NOMO-1 (cell line): ENCODE results near the gene COG4.
"Not testable (repeated sequence)": the region's sequence is repeated elsewhere in the genome, so short reads cannot be mapped to it uniquely, and the experiment has no call there.

Source experiments
- DNase-seq, 2 experiments: peaks; one replicate each; lab custom pipeline; 2025; ENCODE audit not compliant: unreplicated experiment in 2 of 2; lab: John Stamatoyannopoulos, UW

Gene COG4

GRCh38 chr16:70523076-70523742 is at the start of gene COG4:
Gene COG4, minus strand, starts transcription at chr16:70523554. Its CDS starts 11 bp downstream, at chr16:70523543.
- DNase-seq, result peak; percentile 81 to 88

GRCh38 chr16:70572926-70573270 is 49.5 kb upstream of the COG4 start:
- no peak for DNase-seq

GRCh38 chr16:70572050-70572925 is 48.9 kb upstream of the COG4 start:
- no peak for DNase-seq

GRCh38 chr16:70571623-70572022 is 48.3 kb upstream of the COG4 start:
- no peak for DNase-seq

GRCh38 chr16:70570967-70571570 is 47.7 kb upstream of the COG4 start:
- DNase-seq, result no peak

GRCh38 chr16:70569752-70570151 is 46.4 kb upstream of the COG4 start:
- no peak for DNase-seq

GRCh38 chr16:70568601-70569237 is 45.4 kb upstream of the COG4 start:
- DNase-seq, result no peak

GRCh38 chr16:70565053-70565452 is 41.7 kb upstream of the COG4 start:
- no peak for DNase-seq

GRCh38 chr16:70563636-70564035 is 40.3 kb upstream of the COG4 start:
- DNase-seq, result no peak

GRCh38 chr16:70561623-70562022 is 38.3 kb upstream of the COG4 start:
- DNase-seq, result no peak

GRCh38 chr16:70556063-70556462 is 32.7 kb upstream of the COG4 start:
- no peak for DNase-seq

GRCh38 chr16:70553645-70554044 is 30.3 kb upstream of the COG4 start:
- DNase-seq, result no peak

GRCh38 chr16:70552675-70553074 is 29.3 kb upstream of the COG4 start:
- no peak for DNase-seq

- no peak for DNase-seq
These were observed 28.4 kb upstream of the COG4 start for GRCh38 chr16:70551788-70552187.

GRCh38 chr16:70550082-70550481 is 26.7 kb upstream of the COG4 start:
- DNase-seq, result no peak

- no peak for DNase-seq
These were observed 25.6 kb upstream of the COG4 start for GRCh38 chr16:70548936-70549335.

- DNase-seq, result no peak
These were observed 21.2 kb upstream of the COG4 start for GRCh38 chr16:70544548-70544947.

GRCh38 chr16:70540994-70541393 is 17.6 kb upstream of the COG4 start:
- DNase-seq, result no peak

- no peak for DNase-seq
These were observed 11.6 kb upstream of the COG4 start for GRCh38 chr16:70534971-70535370.

GRCh38 chr16:70529954-70530353 is 6.6 kb upstream of the COG4 start:
- DNase-seq, result not testable (repeated sequence)

- peak; percentile 13 to 23 for DNase-seq
These were observed 5.9 kb upstream of the COG4 start for GRCh38 chr16:70529051-70529777.
